GM19240 (cell line): ENCODE results near the gene TTC21A.

ENCODE experiments used
- DNase-seq: peaks from one replicate; pipeline ENCODE4 v3.0.0; 2011; ENCODE audit warnings: low spot score; ENCODE audit not compliant: insufficient read length

TTC21A gene

GRCh38 chr3:39114456-39114855 is 7.0 kb downstream of the TTC21A start:
- no peak for DNase-seq

GRCh38 chr3:39115870-39116269 is 8.4 kb downstream of the TTC21A start:
- DNase-seq = no peak

- no peak for DNase-seq
These were observed 10.6 kb downstream of the TTC21A start for GRCh38 chr3:39118079-39118478.

GRCh38 chr3:39118931-39119660 is 11.6 kb downstream of the TTC21A start:
- no peak for DNase-seq

- no peak for DNase-seq
These were observed 14.1 kb downstream of the TTC21A start for GRCh38 chr3:39121621-39122020.

GRCh38 chr3:39122813-39123212 is 15.3 kb downstream of the TTC21A start:
- DNase-seq = no peak

- DNase-seq = no peak
These were observed 17.7 kb downstream of the TTC21A start for GRCh38 chr3:39124876-39125840.

GRCh38 chr3:39125841-39126500 is 18.5 kb downstream of the TTC21A start:
- no peak for DNase-seq

- DNase-seq = no peak
These were observed 19.1 kb downstream of the TTC21A start for GRCh38 chr3:39126532-39127071.

- DNase-seq = no peak
These were observed 19.9 kb downstream of the TTC21A start for GRCh38 chr3:39127269-39127907.

GRCh38 chr3:39127908-39128304 is 20.4 kb downstream of the TTC21A start:
- DNase-seq = no peak

GRCh38 chr3:39128951-39129350 is 21.5 kb downstream of the TTC21A start:
- no peak for DNase-seq

- no peak for DNase-seq
These were observed 22.5 kb downstream of the TTC21A start for GRCh38 chr3:39130026-39130425.

- no peak for DNase-seq
These were observed 23.3 kb downstream of the TTC21A start for GRCh38 chr3:39130693-39131265.

- DNase-seq = no peak
These were observed 24.9 kb downstream of the TTC21A start for GRCh38 chr3:39132096-39133092.

- no peak for DNase-seq
These were observed 25.6 kb downstream of the TTC21A start for GRCh38 chr3:39133093-39133490.

GRCh38 chr3:39133822-39134221 is 26.3 kb downstream of the TTC21A start:
- no peak for DNase-seq

GRCh38 chr3:39134305-39134704 is 26.8 kb downstream of the TTC21A start:
- DNase-seq = no peak

- DNase-seq = no peak
These were observed 27.8 kb downstream of the TTC21A start for GRCh38 chr3:39135170-39135805.
